ENCODE measurements around the gene CBFB. TPM values are rescaled to one million over a fixed set of nuclear protein-coding genes. Genes with fewer than 3 reads are reported as not detected.

Gene CBFB
- total RNA-seq, 4 donors from 2014 or later = 19.7 to 106 (median 33.1) TPM

DNA sequence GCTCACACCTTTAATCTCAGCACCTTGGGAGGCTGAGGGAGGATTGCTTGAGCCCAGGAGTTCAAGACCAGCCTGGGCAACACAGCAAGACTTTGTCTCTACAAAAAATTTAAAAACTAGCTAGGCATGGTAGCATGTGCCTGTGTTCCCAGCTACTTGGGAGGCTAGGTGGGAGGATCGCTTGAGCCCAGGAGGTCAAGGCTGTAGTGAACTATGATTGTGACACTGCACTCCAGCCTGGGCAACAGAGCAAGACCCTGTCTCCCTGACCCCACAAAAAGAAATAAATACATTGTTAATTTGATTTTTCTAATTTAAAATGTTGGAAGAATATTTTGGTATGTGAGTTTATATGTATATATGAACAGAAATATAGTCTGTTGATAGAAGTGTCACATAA lies 58.3 kb downstream of the CBFB start:
- no peaks in the 10 kb centered on the region for H3K9me3 ChIP-seq
- TF ChIP-seq POLR2AphosphoS5 (IDR thresholded peaks at IDR 0.05) = no peak
- TF ChIP-seq, protein P1, sequence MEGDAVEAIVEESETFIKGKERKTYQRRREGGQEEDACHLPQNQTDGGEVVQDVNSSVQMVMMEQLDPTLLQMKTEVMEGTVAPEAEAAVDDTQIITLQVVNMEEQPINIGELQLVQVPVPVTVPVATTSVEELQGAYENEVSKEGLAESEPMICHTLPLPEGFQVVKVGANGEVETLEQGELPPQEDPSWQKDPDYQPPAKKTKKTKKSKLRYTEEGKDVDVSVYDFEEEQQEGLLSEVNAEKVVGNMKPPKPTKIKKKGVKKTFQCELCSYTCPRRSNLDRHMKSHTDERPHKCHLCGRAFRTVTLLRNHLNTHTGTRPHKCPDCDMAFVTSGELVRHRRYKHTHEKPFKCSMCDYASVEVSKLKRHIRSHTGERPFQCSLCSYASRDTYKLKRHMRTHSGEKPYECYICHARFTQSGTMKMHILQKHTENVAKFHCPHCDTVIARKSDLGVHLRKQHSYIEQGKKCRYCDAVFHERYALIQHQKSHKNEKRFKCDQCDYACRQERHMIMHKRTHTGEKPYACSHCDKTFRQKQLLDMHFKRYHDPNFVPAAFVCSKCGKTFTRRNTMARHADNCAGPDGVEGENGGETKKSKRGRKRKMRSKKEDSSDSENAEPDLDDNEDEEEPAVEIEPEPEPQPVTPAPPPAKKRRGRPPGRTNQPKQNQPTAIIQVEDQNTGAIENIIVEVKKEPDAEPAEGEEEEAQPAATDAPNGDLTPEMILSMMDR (IDR thresholded peaks at IDR 0.05) = no peak
- TF ChIP-seq EP300 (IDR thresholded peaks at IDR 0.05; ENCODE audit: low read depth) = no peak
- no peak for TF ChIP-seq POLR2A (IDR thresholded peaks at IDR 0.05)
- no peaks in the 10 kb centered on the region for H3K27me3 ChIP-seq
- no peak overlapping the region for H3K27ac ChIP-seq
- H3K4me3 ChIP-seq = no peak overlapping the region
- WGBS, 2 donors (ENCODE audit: low coverage in 1 of 2) = 92 to 100% methylated on average over 1 of the region's 1 CpG
- H3K4me1 ChIP-seq = peaks cover 0 to 3% (median 0%) of the 10 kb centered on the region in 4 donors
- H3K36me3 ChIP-seq = peaks cover 0 to 6% (median 0%) of the 10 kb centered on the region in 4 donors
- in situ Hi-C loops (cut with MboI; ENCODE audit: low pct_ligation_motif_present in 1 of 4, low pct_unique_long_range_greater_than_20kb in 1 of 4, low sequenced_read_pairs in 3 of 4) = no loop called here
- intact Hi-C loops (cut with DNase I; ENCODE audit: low total_unique reads) = no loop called here
- no peak for DNase-seq

GRCh38 chr16:67087803-67088202 lies 58.9 kb downstream of the CBFB start:
- no peak for DNase-seq
- Histone ChIP-seq H3K9me3 (no peaks in the 10 kb centered on the region), H3K4me1 (peaks cover 0 to 3% (median 0%) of the 10 kb centered on the region in 4 donors), H3K36me3 (peaks cover 0 to 6% (median 0%) of the 10 kb centered on the region in 4 donors), H3K27ac (no peak overlapping the region), H3K27me3 (no peaks in the 10 kb centered on the region), H3K4me3 (no peak overlapping the region)
- in situ Hi-C loops (cut with MboI; ENCODE audit: low pct_ligation_motif_present in 1 of 4, low pct_unique_long_range_greater_than_20kb in 1 of 4, low sequenced_read_pairs in 3 of 4) = no loop called here
- TF ChIP-seq POLR2A (IDR thresholded peaks at IDR 0.05) (no peak), EP300 (IDR thresholded peaks at IDR 0.05; ENCODE audit: low read depth) (no peak), POLR2AphosphoS5 (IDR thresholded peaks at IDR 0.05) (no peak)
- TF ChIP-seq, protein P1 (IDR thresholded peaks at IDR 0.05) = no peak
- intact Hi-C loops (cut with DNase I; ENCODE audit: low total_unique reads) = no loop called here

GRCh38 chr16:67088551-67088950 lies 59.6 kb downstream of the CBFB start:
- H3K4me3 ChIP-seq = no peak overlapping the region
- H3K9me3 ChIP-seq = no peaks in the 10 kb centered on the region
- H3K27me3 ChIP-seq = no peaks in the 10 kb centered on the region
- in situ Hi-C loops (cut with MboI; ENCODE audit: low pct_ligation_motif_present in 1 of 4, low pct_unique_long_range_greater_than_20kb in 1 of 4, low sequenced_read_pairs in 3 of 4) = no loop called here
- WGBS, 2 donors (ENCODE audit: low coverage in 1 of 2) = 64 to 75% methylated on average over 3 to 4 of the region's 4 CpGs
- no peak for TF ChIP-seq POLR2A (IDR thresholded peaks at IDR 0.05)
- TF ChIP-seq, protein P1 (IDR thresholded peaks at IDR 0.05) = no peak
- TF ChIP-seq EP300 (IDR thresholded peaks at IDR 0.05; ENCODE audit: low read depth) = no peak
- TF ChIP-seq POLR2AphosphoS5 (IDR thresholded peaks at IDR 0.05) = no peak
- intact Hi-C loops (cut with DNase I; ENCODE audit: low total_unique reads) = no loop called here
- H3K36me3 ChIP-seq = no peaks in the 10 kb centered on the region
- DNase-seq = no peak
- H3K27ac ChIP-seq = no peak overlapping the region
- H3K4me1 ChIP-seq = peaks cover 0 to 3% (median 0%) of the 10 kb centered on the region in 4 donors

- no peak overlapping the region for H3K4me3 ChIP-seq
- intact Hi-C loops (cut with DNase I; ENCODE audit: low total_unique reads) (no loop called here), in situ Hi-C loops (cut with MboI; ENCODE audit: low pct_ligation_motif_present in 1 of 4, low pct_unique_long_range_greater_than_20kb in 1 of 4, low sequenced_read_pairs in 3 of 4) (no loop called here)
- H3K36me3 ChIP-seq = no peaks in the 10 kb centered on the region
- H3K27ac ChIP-seq = no peak overlapping the region
- no peak for TF ChIP-seq POLR2A (IDR thresholded peaks at IDR 0.05)
- no peaks in the 10 kb centered on the region for H3K9me3 ChIP-seq
- H3K4me1 ChIP-seq = peaks cover 0 to 3% (median 0%) of the 10 kb centered on the region in 4 donors
- no peak for DNase-seq
- H3K27me3 ChIP-seq = no peaks in the 10 kb centered on the region
These were observed 60.2 kb downstream of the CBFB start for GRCh38 chr16:67089101-67089500.

DNA sequence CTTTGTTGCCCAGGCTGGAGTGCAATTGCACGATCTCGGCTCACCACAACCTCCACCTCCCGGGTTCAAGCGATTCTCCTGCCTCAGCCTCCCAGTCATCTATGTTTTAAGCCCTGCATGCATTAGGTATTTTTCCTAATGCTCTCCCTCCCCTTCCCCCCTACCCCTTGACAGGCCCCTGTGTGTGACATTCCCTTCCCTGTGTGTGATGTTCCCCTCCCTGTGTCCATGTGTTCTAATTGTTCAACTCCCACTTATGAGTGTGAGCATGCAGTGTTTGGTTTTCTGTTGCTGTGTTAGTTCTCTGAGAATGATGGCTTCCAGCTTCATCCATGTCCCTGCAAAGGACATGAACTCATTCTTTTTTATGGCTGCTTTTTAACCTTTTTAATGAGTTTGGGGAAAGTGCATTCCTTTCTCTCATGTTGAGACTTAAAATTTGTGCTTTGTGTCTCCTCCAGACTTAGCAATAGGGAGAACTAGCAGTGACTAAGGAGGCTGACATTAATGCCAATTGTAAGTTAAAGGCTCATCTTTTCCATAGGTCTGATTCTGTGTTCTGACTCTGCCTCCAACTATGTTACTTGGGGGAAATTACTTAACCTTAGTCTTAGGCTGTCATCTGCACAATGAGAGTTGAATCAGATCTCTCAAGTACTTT lies 63.1 kb downstream of the CBFB start:
- H3K27ac ChIP-seq = no peak overlapping the region
- intact Hi-C loops (cut with DNase I; ENCODE audit: low total_unique reads) = no loop called here
- H3K36me3 ChIP-seq = no peaks in the 10 kb centered on the region
- H3K4me1 ChIP-seq = no peaks in the 10 kb centered on the region
- DNase-seq = no peak
- H3K27me3 ChIP-seq = no peaks in the 10 kb centered on the region
- H3K9me3 ChIP-seq = no peaks in the 10 kb centered on the region
- in situ Hi-C loops (cut with MboI; ENCODE audit: low pct_ligation_motif_present in 1 of 4, low pct_unique_long_range_greater_than_20kb in 1 of 4, low sequenced_read_pairs in 3 of 4) = loop anchor here in 1 of 4 donors (10.0 kb wide), 1 partner anchor 107 kb away; the partner anchor contains the start of gene CES4A
- no peak overlapping the region for H3K4me3 ChIP-seq
- no peak for TF ChIP-seq EP300 (IDR thresholded peaks at IDR 0.05; ENCODE audit: low read depth)
- no peak for TF ChIP-seq POLR2AphosphoS5 (IDR thresholded peaks at IDR 0.05)
- TF ChIP-seq, protein P1 (IDR thresholded peaks at IDR 0.05) = no peak
- no peak for TF ChIP-seq POLR2A (IDR thresholded peaks at IDR 0.05)
- 69 to 92% methylated on average over 4 of the region's 4 CpGs for WGBS, 2 donors (ENCODE audit: low coverage in 1 of 2)

All from transverse colon (tissue), 4 donors.